ENCODE data around the gene SLX4. TPM values are rescaled to one million over a fixed set of nuclear protein-coding genes. Genes with fewer than 3 reads are reported as not detected.
A peak's percentile ranks its signal among the peaks of the same experiment; 100 is the strongest.
"Not testable (repeated sequence)": the region's sequence is repeated elsewhere in the genome, so short reads cannot be mapped to it uniquely, and the experiment has no call there.

SLX4 gene
- 1 to 10 TPM; 2.4 to 3.6 (median 2.9) TPM for total RNA-seq
- 1 to 10 TPM; 1.1 to 4.4 TPM for polyA plus RNA-seq
- long read RNA-seq, donor 1, partial matches to known transcripts = 1 of 2 reads
- long read RNA-seq, donor 1, other reads (novel, unspliced or antisense) = 1 of 2 reads
- long read RNA-seq, donor 2, partial matches to known transcripts = 0 of 1 reads
- long read RNA-seq, donor 2, other reads (novel, unspliced or antisense) = 1 of 1 reads
- long read RNA-seq, donor 3, partial matches to known transcripts = 2 of 7 reads
- long read RNA-seq, donor 3, other reads (novel, unspliced or antisense) = 5 of 7 reads

GRCh38 chr16:3611146-3611975, at the start of gene SLX4:
TSS of gene SLX4 (minus strand) at chr16:3611606. CDS start at chr16:3608964, 2,642 bp downstream.
- peak; percentile 92 to 98 (median 96) for ATAC-seq
- intact Hi-C loops (cut with DNase I) = no loop called here
- Histone ChIP-seq H3K4me3 (peak within 1 kb of the TSS; percentile 75 to 100 (median 94)), H3K27ac (peak within 1 kb of the TSS; percentile 31 to 96 (median 90)), H3K36me3 (peaks cover 0 to 23% (median 0%) of the 10 kb centered on the region in 9 donors), H3K9me3 (no peaks in the 10 kb centered on the region), H3K27me3 (no peaks in the 10 kb centered on the region), H3K4me1 (peaks cover 0 to 34% (median 24%) of the 10 kb centered on the region in 9 donors)
- TF ChIP-seq CTCF (IDR thresholded peaks at IDR 0.05) = peak in 2 of 9 donors; percentile 5 to 17
- peak; percentile 85 to 94 for DNase-seq
- WGBS, 2 donors = 0% methylated on average over 74 to 86 of the region's 86 CpGs

GRCh38 chr16:3659251-3659650, 47.8 kb upstream of the SLX4 start:
- peaks cover 0 to 18% (median 8%) of the 10 kb centered on the region in 9 donors for H3K4me1 ChIP-seq
- intact Hi-C loops (cut with DNase I) = no loop called here
- H3K27me3 ChIP-seq = no peaks in the 10 kb centered on the region
- no peak for ATAC-seq
- H3K27ac ChIP-seq = no peak overlapping the region
- no peak for DNase-seq
- no peaks in the 10 kb centered on the region for H3K9me3 ChIP-seq
- WGBS, 2 donors = 86 to 94% methylated on average over 3 of the region's 3 CpGs
- TF ChIP-seq CTCF (IDR thresholded peaks at IDR 0.05) = no peak
- H3K36me3 ChIP-seq = peaks cover 0 to 96% (median 66%) of the 10 kb centered on the region in 9 donors
- no peak overlapping the region for H3K4me3 ChIP-seq

DNA sequence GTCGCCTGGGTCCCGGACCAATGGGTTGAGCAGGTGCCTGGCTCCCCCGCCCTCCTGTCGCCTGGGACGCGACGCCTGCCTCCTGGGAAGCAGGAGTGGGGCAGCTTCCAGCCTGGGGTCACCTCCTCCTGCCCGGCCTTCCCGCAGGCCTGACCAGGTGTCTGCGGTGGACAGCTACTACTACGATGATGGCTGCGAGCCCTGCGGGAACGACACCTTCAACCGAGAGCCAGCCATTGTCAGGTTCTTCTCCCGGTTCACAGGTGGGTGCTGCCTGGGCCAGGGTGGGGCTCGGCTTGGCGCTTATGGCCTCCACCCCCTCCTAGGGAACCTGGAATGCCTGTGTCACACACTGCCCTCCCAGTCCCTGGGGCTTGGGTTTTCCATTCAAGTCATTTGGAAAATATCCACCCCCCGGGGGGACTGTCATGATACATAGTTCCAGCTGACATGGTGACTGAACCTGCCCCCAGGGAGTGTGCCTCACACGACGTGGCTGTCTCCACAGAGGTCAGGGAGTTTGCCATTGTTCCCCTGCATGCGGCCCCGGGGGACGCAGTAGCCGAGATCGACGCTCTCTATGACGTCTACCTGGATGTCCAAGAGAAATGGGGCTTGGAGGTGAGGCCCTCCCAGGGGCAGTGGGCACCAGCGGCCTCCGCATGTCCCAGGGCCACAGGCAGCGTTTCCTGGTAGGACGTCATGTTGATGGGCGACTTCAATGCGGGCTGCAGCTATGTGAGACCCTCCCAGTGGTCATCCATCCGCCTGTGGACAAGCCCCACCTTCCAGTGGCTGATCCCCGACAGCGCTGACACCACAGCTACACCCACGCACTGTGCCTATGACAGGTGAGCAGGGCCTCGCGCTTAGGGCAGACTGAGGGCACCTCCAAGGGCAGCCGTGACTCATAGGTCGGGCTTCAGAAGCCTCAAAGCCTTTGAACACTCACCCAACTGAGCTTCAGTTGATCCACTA, 45.4 kb upstream of the SLX4 start:
- ATAC-seq (no peak), DNase-seq (no peak)
- no peak for TF ChIP-seq CTCF (IDR thresholded peaks at IDR 0.05)
- peaks cover 0 to 86% (median 47%) of the 10 kb centered on the region in 9 donors for H3K36me3 ChIP-seq
- H3K9me3 ChIP-seq = no peaks in the 10 kb centered on the region
- 93 to 94% methylated on average over 42 of the region's 42 CpGs for WGBS, 2 donors
- intact Hi-C loops (cut with DNase I) = no loop called here
- no peak overlapping the region for H3K27ac ChIP-seq
- H3K4me1 ChIP-seq = peaks cover 0 to 20% (median 8%) of the 10 kb centered on the region in 9 donors
- H3K27me3 ChIP-seq = no peaks in the 10 kb centered on the region
- no peak overlapping the region for H3K4me3 ChIP-seq

DNA sequence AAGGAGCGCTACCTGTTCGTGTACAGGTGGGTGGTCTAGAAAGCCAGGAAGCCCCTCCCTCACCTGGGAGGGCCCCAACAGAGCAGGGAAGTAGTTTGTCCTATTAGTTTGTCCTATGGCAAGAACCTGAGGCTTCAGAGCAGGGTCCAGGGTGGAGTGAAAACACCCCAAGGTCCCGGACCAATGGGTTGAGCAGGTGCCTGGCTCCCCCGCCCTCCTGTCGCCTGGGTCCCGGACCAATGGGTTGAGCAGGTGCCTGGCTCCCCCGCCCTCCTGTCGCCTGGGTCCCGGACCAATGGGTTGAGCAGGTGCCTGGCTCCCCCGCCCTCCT, 44.7 kb upstream of the SLX4 start:
- intact Hi-C loops (cut with DNase I); H3K27me3 ChIP-seq; DNase-seq; ATAC-seq; H3K4me3 ChIP-seq; H3K9me3 ChIP-seq; H3K27ac ChIP-seq: not testable (repeated sequence)
- Histone ChIP-seq H3K4me1 (peaks cover 0 to 20% (median 8%) of the 10 kb centered on the region in 9 donors), H3K36me3 (peaks cover 0 to 86% (median 41%) of the 10 kb centered on the region in 9 donors)
- 97 to 98% methylated on average over 6 to 7 of the region's 10 CpGs for WGBS, 2 donors
